ENCODE data around the gene AP1S2.
A peak's percentile ranks its signal among the peaks of the same experiment; 100 is the strongest.
"Not testable (repeated sequence)": the region's sequence is repeated elsewhere in the genome, so short reads cannot be mapped to it uniquely, and the experiment has no call there.

The AP1S2 gene

DNA sequence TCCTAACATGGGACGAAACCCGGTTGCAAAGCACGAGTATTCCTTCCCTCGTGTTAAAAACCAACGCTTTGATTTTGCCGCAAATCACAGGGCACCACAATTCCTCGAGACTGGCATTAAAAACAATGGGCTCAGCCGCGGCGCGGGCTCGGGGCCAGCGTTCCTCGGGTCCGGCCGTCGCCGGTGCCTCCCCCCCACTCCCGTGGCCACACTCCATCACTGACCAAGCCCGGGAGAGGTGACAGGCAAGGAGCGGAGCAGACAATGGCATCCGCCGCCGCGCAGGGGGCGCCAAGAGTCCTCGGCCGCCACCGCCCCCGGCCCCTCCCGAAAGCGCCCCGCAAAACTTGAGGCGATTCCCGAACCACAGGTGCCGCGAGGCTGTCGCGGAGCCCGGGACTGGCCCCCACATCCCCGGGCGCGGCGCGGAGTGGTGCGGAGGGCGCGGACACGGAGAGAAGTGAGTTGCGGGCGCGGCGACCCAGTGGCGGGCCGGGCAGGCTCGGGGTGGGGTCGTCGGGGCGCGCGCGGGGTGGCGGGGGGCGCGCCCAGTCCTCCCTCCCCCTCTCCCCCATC, 445 bp downstream of the AP1S2 start:
- peak; percentile 45 for DNase-seq

DNA sequence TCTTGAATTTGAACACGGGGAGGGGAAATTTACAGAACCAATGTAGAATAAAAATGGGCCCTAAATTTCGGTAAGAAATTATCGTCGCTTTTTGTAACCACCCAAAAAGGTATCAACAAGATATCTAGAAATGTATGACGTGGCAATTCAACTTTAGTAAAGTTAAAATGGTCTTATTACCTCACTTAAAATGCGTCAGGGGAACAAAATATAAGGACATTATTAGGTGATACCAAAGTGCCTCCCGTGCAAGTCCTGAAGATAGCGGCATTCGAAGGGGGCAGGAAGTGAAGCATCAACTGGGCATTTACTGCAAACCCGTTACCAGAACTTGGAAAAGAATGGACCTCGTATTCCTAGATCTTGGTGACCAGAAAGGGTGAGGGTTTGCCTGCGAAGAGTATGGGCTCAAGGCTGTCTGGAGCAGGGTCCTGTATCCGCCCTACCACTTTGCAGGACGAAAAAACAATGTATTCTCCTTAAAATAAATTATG, 980 bp downstream of the AP1S2 start:
- DNase-seq = no peak

DNA sequence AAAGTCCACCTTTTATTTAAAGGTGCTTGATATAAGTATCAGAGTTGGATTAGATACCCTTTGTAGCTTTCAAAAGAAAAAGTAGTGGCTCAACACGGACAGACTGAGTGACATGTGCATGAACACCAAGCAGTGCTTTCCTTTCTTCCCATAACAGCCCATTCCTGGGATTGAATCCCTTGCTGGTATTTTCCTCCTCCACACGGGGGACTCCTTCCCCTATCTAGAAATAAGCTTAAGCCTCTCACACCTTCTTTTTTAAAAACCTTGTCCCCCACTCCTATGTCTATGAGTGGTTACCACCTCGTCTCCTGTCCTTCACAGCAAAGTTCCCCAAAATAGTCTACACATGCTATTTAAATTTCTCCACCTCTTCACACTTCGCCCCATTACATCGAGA, 5.1 kb downstream of the AP1S2 start:
- DNase-seq = no peak

DNA sequence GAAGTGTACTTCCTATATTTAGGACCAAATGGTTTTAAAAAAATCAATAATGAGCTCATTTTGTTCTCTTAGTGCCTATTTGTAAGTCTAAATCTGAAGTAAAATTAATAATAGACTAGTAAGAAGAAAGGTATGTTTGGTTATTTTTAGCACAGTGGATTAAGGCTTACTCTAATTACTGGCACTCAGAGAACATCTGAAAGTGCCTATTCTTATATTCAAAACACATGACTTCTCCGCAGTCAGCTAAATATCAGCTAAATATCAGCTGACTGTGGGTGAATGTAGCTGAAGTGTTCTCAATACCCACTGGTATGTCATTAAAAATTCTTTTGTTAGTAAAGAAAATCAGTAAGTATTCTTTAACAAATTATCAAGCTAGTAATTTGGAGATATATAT, 6.0 kb downstream of the AP1S2 start:
- no peak for DNase-seq

DNA sequence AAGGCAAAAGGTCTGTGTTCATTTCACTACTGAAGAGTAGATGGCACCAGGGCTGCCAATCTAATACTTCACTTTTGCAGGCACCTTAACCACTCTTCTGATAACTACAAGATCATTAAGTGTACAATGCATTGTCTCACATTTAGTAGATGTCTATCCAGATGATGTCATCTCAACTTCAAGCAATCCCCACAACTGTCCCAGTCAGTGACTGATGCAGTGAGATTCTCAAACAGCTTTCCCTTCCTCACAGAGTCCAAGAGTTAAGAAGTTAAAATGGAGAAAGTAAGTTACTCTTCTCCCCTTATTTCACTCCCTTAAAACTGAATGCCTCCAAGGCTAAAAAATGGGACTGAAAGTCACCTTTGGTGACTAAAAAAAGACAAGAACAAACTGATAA, 10.7 kb downstream of the AP1S2 start:
- DNase-seq = no peak

DNA sequence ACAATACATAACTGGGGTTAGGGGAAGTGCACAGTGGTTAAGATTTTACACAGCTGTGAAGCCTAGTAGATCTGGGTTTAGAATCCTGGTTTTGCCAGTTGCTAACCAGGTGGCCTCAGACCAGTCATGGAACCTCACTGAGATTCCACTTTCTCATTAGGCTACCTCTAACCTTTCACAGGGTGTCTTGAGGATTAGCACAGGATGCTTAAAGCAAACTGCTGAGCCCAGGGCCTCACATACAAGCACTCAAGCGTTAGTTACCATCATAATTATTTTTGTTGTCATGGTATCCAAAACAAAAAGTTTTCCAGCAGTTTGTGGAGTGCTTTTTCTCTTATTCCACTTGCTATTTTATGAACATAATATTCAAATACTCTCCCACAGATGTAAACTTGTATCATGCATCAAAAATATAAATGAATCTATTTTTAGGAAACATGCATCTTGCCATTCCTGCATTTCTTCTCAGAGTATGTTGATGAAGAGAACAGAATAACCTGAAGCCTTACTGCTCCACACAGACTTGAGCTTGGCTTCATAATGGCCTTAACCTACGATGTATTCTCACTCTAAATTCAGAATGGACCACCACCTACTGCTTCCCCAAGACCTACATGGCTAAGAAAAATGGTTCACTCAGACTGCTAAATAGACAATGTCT, 12.6 kb downstream of the AP1S2 start:
- DNase-seq = no peak

DNA sequence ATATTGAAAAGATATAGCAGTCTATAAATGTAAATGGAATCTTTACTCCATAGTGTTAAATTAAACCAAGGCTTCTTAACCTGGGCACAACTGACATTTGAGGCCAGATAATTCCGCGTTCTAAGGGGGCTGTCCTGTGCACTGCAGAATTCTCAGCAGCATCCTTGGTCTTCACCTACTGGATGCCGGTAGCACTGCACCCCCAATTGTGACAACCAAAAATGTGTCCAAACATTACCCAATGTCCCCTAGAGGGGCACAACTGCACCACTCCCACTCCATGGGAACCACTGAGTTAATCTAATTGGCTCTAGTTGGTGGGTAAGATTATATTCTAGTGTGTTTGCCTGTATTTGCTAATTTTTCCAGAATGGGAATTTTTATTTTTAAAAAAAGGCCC, 16.6 kb downstream of the AP1S2 start:
- no peak for DNase-seq

DNA sequence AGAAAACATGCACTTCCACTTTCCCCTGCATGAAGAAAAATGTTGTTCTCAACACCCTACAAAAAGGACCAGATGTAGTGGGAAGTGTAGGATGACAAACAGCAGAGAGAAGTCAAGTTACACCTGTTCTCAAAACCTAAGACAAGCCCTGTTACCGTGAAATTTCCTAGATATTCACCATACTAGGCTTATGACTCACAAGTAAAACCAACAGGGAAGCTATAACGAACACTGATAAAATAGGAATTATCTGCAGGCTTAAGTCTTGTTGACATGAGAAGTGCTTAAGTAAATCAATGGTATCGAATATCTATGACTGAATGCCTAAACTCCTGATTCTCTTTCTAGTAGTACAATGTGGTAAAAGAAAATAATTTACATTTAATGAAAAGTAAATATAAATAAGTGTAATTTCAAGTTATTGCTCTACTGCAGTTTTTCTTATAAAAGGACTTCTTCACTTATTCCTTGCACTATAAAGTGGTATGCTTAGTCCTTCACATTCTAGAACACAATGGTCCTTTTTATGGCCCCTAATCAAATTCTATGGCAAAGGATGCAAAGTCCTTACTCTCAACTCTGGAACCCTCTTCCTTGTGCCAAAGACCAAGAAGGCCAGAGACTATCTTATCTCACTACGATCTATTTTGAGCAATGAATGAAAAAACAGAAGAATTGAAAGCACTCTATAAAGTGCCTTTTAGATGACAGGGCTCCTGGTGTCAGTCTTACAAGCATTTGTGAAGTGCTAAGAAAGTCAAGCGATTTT, 19.6 kb downstream of the AP1S2 start:
- DNase-seq = no peak

DNA sequence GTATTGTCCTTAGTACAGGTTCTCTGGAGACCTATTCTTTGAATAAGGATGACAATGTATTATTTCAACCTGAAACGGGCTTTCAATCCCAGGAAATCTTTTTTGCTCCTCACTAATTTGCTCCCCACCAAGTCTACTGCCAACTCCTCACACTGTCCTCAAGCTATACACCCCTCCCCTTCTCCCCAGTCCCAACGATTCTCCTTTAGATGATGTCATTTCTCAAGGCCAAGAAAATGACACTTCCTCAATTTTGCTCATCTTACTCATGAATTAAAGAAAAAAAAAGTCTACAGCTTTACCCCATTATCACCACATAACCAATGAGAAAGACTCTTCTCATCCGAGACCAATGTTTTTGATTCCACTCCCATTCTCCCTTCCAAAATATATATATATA, 20.6 kb downstream of the AP1S2 start:
- DNase-seq = peak; percentile 52

DNA sequence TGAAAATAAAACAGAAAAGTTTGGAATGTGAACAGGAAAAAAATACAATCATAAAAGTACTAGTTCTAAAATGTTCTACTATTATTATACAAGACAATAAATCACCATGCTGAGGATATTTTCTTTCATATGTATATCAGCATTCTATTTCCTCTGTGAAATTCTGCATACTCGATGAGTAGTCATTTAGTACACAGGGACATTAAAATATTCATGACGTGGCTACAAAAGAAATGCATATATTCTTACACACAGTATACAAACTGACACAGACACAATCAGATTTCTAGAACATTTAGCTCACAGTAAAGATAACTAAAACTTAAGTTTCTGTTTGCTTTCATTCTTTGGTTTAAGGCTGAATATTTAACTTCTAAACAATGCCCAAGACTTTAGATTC, 23.3 kb downstream of the AP1S2 start:
- not testable (repeated sequence) for DNase-seq

DNA sequence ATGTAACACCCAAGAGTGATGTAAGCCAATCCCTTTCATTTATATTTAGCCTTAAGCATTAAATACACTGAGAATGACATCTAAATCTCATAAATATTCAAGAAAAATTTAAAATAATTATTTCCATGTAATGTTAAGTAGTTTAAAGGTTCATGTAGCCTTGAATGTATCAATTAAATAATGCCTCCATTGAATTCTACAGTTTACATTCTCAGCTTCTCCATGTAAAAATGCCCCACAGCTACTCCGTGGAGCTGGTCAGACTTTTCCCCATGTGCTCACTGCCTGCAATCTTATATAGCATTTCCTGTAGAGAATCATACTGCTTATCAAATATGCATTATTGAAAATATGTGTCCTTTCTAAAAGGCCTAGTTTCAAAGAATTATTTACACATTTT, 25.4 kb downstream of the AP1S2 start:
- no peak for DNase-seq

DNA sequence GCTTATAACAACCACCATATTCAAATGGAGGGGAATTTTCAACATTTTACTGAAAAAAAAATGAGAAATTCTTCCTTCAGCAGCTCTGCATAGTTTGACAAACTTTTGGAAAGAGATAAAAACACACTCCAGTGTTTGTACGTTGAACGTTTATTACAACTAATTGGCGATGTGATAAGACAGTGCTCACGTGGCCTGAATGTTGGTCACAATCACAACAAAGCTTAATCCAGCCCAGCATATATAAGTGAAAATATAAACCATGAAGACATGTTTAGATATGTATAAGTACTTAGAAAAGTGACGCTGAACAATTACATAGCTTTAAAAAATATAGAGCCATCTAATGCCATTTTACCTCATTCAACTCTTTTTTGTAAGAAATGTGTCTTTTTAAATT, 28.7 kb downstream of the AP1S2 start:
- DNase-seq = no peak

DNA sequence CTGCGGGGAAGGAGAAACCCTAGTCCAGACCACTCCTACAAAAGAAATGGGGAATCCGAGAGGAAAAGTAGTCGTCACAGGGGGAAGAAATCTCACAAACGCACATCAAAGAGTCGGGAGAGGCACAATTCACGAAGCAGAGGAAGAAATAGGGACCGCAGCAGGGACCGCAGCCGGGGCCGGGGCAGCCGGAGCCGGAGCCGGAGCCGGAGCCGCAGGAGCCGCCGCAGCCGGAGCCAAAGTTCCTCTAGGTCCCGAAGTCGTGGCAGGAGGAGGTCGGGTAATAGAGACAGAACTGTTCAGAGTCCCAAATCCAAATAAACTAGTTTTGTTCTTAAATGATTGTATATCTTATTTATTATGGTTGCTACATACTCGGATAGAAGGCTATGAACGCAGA, 31.7 kb downstream of the AP1S2 start:
- no peak for DNase-seq

DNA sequence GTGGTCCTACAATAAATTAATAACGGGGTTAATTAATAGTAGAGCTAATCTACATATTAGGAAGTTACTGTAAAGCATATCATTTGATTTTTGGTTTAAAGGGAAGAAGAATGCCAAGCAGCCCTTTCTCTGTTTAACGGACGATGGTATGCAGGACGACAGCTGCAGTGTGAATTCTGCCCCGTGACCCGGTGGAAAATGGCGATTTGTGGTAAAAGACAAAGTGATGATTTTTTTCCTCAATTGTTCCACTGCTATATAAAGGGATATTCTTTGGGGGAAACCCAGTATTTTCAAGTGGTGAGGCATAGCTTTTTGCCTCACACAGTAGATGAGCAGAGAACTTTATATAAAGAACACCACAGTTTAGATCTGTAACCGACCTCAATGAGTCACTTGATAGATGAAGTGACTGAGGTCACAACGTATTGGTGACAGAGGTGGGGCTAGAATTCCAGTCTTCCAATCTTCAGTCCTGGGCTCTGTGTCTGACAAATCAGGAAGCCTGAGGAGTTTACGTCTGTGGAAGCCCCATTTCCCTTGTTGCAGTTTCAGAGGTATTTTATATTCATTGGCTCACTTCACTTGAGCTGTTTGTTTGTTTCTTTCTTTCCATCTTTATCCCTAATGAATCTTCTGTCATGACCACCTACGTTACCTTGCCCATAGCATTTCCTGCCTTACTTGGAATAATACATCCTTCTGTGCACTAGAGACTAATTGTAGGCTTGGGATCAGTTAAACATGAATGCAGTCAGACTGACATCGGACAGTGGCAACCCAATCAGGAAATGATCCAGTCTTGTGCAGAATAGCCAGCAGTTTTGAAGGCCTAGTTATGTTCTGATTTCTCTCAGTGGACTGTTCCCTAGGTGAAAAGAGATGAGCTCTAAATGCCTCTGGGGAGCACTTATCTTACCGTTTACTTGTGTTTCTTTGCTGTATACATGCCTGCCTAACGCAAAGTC, 34.2 kb downstream of the AP1S2 start:
- no peak for DNase-seq

DNA sequence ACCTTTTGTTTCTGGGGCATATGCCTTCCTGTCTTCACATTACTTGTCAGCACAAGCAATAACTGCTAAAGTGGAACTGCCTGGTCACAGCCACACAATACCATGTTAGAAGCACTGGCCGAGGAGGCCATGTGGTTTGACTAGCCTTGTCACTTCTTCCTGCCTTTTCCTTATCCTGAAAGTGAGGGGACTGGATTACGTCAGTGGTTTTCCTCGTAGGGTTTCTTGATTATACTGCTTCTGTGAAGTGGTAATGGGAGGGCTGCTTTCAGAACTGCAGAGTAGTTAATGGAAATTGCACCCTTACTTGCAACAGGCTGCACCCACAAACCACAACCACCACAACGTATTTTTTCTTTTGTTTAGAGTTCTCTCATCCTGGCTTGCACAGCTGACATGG, 37.7 kb downstream of the AP1S2 start:
- DNase-seq = peak; percentile 33

DNA sequence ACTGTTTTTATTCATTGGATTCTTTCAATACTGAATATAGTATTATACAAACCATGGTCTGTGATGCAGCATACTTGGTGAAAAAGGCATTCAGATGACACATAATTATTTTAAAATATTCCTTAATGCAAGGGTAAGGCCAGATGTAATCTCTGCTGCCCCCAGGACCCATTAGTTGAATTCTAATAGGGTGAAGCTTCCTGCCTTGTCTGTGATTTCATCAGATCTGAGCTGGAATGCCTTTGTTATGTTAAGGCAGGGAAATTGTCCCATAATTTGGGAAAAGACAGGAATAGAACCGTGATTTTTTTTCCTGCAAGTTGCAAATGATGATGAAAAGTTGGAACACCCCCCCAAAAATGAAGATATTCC, 38.2 kb downstream of the AP1S2 start:
- no peak for DNase-seq

DNA sequence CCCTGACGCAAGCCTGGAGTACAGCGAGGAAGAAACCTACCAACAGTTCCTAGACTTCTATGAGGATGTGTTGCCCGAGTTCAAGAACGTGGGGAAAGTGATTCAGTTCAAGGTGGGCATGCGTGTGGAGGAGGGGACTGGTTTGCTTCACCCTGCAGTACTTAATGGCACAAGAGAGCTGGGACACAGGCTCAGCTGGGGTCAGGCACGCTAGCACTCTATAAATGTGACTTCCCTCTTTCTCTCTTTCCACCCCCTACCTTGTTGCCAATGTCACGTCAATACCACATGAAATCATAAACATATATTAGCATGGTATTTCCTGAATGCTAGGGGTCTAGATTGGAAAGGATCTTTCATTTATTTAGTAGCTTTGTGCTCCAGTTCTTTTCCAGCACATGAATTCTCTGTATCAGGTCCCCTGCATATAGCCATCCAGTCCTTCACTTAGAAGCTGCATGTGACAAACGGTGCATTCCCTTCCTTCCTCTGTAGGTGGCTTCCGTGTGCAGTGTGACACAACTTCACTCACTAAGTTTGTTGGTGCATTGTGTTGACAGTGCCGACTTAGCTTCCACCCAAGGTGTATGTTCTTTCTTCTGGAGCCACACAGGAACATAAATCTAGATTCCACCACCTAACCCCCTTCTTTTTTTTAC, 38.7 kb downstream of the AP1S2 start:
- peak; percentile 29 for DNase-seq

DNA sequence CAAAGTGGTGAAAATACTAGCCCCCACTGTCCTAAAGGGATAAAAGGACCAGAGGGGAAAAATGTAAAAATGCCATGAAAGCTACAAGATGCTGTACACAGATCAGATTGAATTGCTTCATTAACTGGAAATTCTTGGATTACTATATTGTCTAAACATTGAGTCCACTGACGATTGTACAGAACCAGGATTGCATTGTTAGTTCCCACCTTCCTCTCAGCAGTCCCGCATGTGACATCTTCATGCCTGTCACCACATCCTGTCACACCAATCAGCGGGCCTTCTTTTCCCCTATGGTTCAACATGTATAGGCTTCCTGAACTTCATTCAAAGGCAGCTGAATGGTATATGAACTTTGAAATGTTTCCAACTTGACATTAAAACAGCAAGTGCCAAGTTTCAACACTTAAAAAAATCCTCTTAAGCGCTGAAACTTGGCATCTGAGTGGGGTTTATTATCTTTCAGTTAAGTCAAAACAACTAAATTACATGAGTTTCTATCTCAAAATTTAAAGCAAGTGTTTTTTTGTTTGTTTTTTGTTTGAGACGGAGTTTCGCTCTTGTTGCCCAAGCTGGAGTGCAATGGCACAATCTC, 39.7 kb downstream of the AP1S2 start:
- peak; percentile 74 for DNase-seq

DNA sequence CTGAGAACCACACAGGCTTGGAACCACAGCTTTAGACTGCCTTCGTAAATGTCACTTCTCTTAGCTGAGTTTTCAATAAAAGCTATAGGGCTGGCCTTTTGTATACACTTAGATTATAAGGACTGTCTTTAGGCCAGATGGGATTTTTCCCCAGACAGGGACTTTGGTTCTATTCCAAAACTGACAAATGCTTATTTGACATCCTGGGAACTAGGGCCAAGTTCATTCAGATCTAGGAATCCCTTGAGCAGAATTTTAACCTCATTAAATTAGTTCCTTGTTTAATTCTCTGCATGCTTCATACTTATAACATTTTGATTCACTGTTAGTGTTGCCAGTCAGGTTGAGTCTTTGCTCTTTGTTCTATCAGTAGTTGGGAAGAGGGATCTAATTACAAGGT, 41.2 kb downstream of the AP1S2 start:
- DNase-seq = no peak

DNA sequence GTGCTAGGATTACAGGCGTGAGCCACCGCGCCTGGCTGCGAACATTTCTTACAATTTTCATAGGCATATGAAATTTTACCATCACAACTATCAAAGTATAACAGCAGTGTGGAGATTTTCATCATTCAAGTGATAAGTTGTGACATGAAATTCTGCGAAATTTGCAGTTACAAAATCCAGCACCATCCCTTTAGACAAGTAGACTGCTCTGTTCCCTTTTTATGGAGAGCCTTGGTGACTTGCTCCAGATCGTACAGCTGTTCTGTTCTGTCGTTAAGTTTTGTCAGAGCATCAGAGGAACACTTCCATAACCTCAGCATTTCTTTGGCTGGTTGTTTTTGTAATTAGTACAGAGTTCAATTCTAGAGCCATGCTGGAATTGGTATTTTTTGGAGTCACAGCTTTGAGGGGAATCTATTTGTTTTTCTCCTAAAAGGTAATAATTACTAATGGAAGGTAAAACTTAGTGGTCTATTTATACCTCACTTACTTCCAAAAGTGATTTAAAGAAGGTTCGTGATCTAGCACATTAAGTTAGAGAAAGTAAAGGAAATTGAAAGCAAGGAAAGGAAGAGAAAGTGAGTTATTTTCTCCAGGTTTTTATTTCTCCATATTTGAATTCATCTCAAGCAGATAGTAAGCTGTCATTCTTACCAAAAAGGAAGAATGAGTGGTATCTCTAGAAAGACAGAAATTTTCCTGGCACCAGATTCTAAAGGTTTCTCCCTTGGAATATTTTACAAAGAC, 42.2 kb downstream of the AP1S2 start:
- peak; percentile 77 for DNase-seq

DNA sequence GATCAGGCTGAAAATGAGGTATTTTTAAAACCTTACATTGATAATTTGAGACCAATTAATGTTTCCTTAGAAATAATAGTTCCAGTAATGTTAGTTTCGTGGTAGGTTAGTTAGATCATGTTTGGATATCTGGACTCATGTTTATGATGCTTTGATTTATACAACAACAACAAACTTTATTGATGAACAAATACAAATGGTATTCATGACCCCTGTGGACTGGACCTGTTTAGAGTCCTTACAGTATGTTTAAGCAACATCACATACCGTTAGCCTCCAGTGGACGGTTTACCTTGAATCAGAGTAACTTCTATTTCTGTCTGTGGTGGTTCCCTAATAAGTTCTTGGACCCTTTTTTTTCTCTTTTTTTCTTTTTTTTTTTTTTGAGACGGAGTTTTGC, 46.4 kb downstream of the AP1S2 start:
- DNase-seq = no peak

All from inflammatory macrophage treated with lipopolysaccharide for 4 hours (primary cell).